K562 (cell line): ENCODE measurements around the gene ADCY5. TPM values are rescaled to one million over a fixed set of nuclear protein-coding genes. Genes with fewer than 3 reads are reported as not detected.

Experiments
- AFF4 ChIP-seq: sonication (generic); formaldehyde crosslinking; IDR thresholded peaks from 2 replicates; pipeline ENCODE4 v1.8.0; 2023; ENCODE audit warnings: mild to moderate bottlenecking, missing genetic modification reagents
- ARHGAP35 ChIP-seq: fragments of 450-650 bp; IDR thresholded peaks from 2 replicates; pipeline ENCODE4 v1.6.1; 2018; ENCODE audit not compliant: partially characterized antibody
- ELF1 ChIP-seq: fragments of 200-800 bp; sonication (Bioruptor generic); IDR thresholded peaks from 2 replicates; pipeline ENCODE4 v1.6.1; 2016; ENCODE audit warnings: missing genetic modification characterization, missing compliant biosample characterization
- HNRNPL ChIP-seq: fragments of 200-400 bp; formaldehyde crosslinking; IDR thresholded peaks from 2 replicates; pipeline ENCODE4 v1.6.1; 2017; ENCODE audit warnings: low read depth, mild to moderate bottlenecking, low read length
- LEF1 ChIP-seq: fragments of 450-650 bp; IDR thresholded peaks from 2 replicates; pipeline ENCODE4 v1.6.1; 2016; ENCODE audit warnings: mild to moderate bottlenecking
- MLX ChIP-seq, 2 experiments: fragments of 450-650 bp in 1 of 2; sonication (generic) in 1 of 2; formaldehyde crosslinking; conservative IDR thresholded peaks; 2 replicates each; pipeline versions ENCODE4 v1.4.0 to v1.8.1; 2020 to 2022; ENCODE audit warnings: mild to moderate bottlenecking in 1 of 2, missing genetic modification reagents in 1 of 2
- MXD1 ChIP-seq: fragments of 250-450 bp; sonication (Bioruptor Pico); IDR thresholded peaks from 2 replicates; pipeline ENCODE4 v1.8.0; 2021; ENCODE audit warnings: borderline replicate concordance, mild to moderate bottlenecking, moderate library complexity; ENCODE audit not compliant: poor library complexity, severe bottlenecking
- POLR2AphosphoS2 ChIP-seq: IDR thresholded peaks from 2 replicates; pipeline ENCODE4 v1.6.1; 2012; ENCODE audit warnings: low read length, improper control_type of control experiment
- POLR2H ChIP-seq: IDR thresholded peaks from 2 replicates; pipeline ENCODE4 v1.6.1; 2016; ENCODE audit warnings: missing genetic modification characterization, low read depth, mild to moderate bottlenecking, control low read depth, missing compliant biosample characterization, moderate library complexity
- PTTG1 ChIP-seq: fragments of 450-650 bp; IDR thresholded peaks from 2 replicates; pipeline ENCODE4 v1.6.1; 2016; ENCODE audit warnings: low read depth, mild to moderate bottlenecking, missing genetic modification characterization, missing compliant biosample characterization
- SPI1 ChIP-seq: IDR thresholded peaks from 2 replicates; pipeline ENCODE4 v1.6.1; 2011; ENCODE audit warnings: low read depth, low read length, control low read depth, borderline replicate concordance
- SRSF9 ChIP-seq: fragments of 200-400 bp; formaldehyde crosslinking; IDR thresholded peaks from 2 replicates; pipeline ENCODE4 v1.6.1; 2017; ENCODE audit warnings: low read depth, low read length, borderline replicate concordance
- TCF15 ChIP-seq: fragments of 250-450 bp; sonication (Bioruptor Pico); IDR thresholded peaks from 2 replicates; pipeline ENCODE4 v1.8.0; 2022; ENCODE audit warnings: moderate library complexity, mild to moderate bottlenecking, inconsistent platforms
- TFAP4 ChIP-seq: sonication (generic); formaldehyde crosslinking; IDR thresholded peaks from 2 replicates; pipeline ENCODE4 v1.8.0; 2022; ENCODE audit warnings: missing genetic modification reagents, mild to moderate bottlenecking, moderate library complexity, borderline replicate concordance
- THRAP3 ChIP-seq: fragments of 450-650 bp; IDR thresholded peaks from 2 replicates; pipeline ENCODE4 v1.6.1; 2016; ENCODE audit warnings: mild to moderate bottlenecking, inconsistent platforms, borderline replicate concordance
- ZBTB1 ChIP-seq: sonication (generic); formaldehyde crosslinking; IDR thresholded peaks from 2 replicates; pipeline ENCODE4 v1.8.1; 2023; ENCODE audit warnings: missing genetic modification reagents, low read depth, mild to moderate bottlenecking, borderline replicate concordance
- ZNF24 ChIP-seq: fragments of 450-650 bp; IDR thresholded peaks from 2 replicates; pipeline ENCODE4 v1.6.1; 2016
- ZNF3 ChIP-seq: fragments of 250-450 bp; sonication (Bioruptor Pico); IDR thresholded peaks from 2 replicates; pipeline ENCODE4 v1.5.0; 2021; ENCODE audit warnings: mild to moderate bottlenecking, moderate library complexity
- ZNF695 ChIP-seq: fragments of 450-650 bp; formaldehyde crosslinking; IDR thresholded peaks from 2 replicates; pipeline ENCODE4 v1.4.0; 2020; ENCODE audit warnings: mild to moderate bottlenecking, moderate library complexity
- ZNF740 ChIP-seq, 3 experiments: fragments of 200-800 bp in 1 of 3; sonication (Bioruptor generic) in 1 of 3; sonication (generic) in 1 of 3; formaldehyde crosslinking in 1 of 3; IDR thresholded peaks; 2 replicates each; pipeline versions ENCODE4 v1.6.1 to v1.8.0; 2016 to 2022; ENCODE audit warnings: mild to moderate bottlenecking in 2 of 3, missing compliant biosample characterization in 2 of 3, missing genetic modification characterization in 2 of 3, missing genetic modification reagents in 1 of 3
- polyA plus RNA-seq, 8 experiments: library from polyadenylated mRNA; depleted of rRNA in 4 of 8; stranded (reverse) in 5 of 8; unstranded in 3 of 8; fragments of >200 nt; fragmentation: Nextera tagmentation in 2 of 8; fragmentation: Illumina TruSeq in 1 of 8; extraction: Ambion mirVana in 2 of 8; extraction: Trizol in 1 of 8; gene quantifications; 2 replicates each; pipeline versions ENCODE4 v1.2.1 to v1.2.3, GENCODE V29; 2011 to 2014; ENCODE audit warnings: inconsistent platforms in 1 of 8, missing spikeins in 1 of 8
- total RNA-seq, 7 experiments: library from RNA; depleted of rRNA in 6 of 7; stranded (reverse); fragments of >200 nt in 6 of 7; fragmentation: Illumina TruSeq in 2 of 7; extraction: Trizol in 2 of 7; gene quantifications; 2 replicates each; pipeline versions ENCODE4 v1.2.1 to v1.2.3, GENCODE V29; 2011 to 2021; ENCODE audit warnings: low replicate concordance in 1 of 7

The ADCY5 gene
- total and polyA plus RNA-seq, 9 of the 15 experiments (the other 6 are each of a cell fraction or from before 2014, with no cell fraction given): under 0.01 TPM; not detected in 8

- no peak for TF ChIP-seq THRAP3
- no peak for TF ChIP-seq ZBTB1 (CRISPR knock-in tag)
- TF ChIP-seq ZNF695 (CRISPR knock-in tag): no peak
- TF ChIP-seq ZNF3 (CRISPR knock-in tag): no peak
- TF ChIP-seq ELF1: no peak
- TF ChIP-seq TFAP4: 0 out of 2 replicates have a peak, but pooled peaks have one; percentile 35
- TF ChIP-seq SPI1: no peak
- no peak for TF ChIP-seq LEF1
- TF ChIP-seq SRSF9: no peak
- no peak for TF ChIP-seq MLX (CRISPR knock-in tag; conservative IDR thresholded peaks at IDR 0.05)
- TF ChIP-seq AFF4 (CRISPR knock-in tag): 0 out of 2 replicates have a peak, but pooled peaks have one; percentile 43
- TF ChIP-seq HNRNPL: no peak
- 0 out of 2 replicates have a peak, but pooled peaks have one; percentile 35 for TF ChIP-seq ZNF740 (CRISPR knock-in tag; IDR thresholded peaks at IDR 0.05)
- no peak for TF ChIP-seq ZNF740 (tag; IDR thresholded peaks at IDR 0.05)
- TF ChIP-seq POLR2H (tag): no peak
- no peak for TF ChIP-seq ZNF24
- TF ChIP-seq POLR2AphosphoS2: no peak
- TF ChIP-seq MXD1 (CRISPR knock-in tag): no peak
- TF ChIP-seq ARHGAP35: no peak
- TF ChIP-seq PTTG1 (tag): peak; percentile 45; the same call in 1 of the 2 replicates
- no peak for TF ChIP-seq TCF15 (CRISPR knock-in tag)
Measured at GRCh38 chr3:123286308-123287023, 162.4 kb downstream of the ADCY5 start (continued).
